GM18870 (cell line): ENCODE measurements around the gene CITED4.

Experiments
- ATAC-seq: cut with Tn5 transposase; IDR thresholded peaks from one replicate; pipeline ENCODE4 v1.9.1; 2021; ENCODE audit warnings: moderate library complexity; ENCODE audit not compliant: unreplicated experiment

Gene CITED4

GRCh38 chr1:40887012-40887378 is 24.8 kb upstream of the CITED4 start:
- no peak for ATAC-seq

- no peak for ATAC-seq
Observed at GRCh38 chr1:40886318-40887011, 24.3 kb upstream of the CITED4 start.

GRCh38 chr1:40884055-40884795 is 22.1 kb upstream of the CITED4 start:
- ATAC-seq, result no peak

GRCh38 chr1:40880813-40881549 is 18.8 kb upstream of the CITED4 start:
- ATAC-seq, result no peak

GRCh38 chr1:40879482-40880175 is 17.5 kb upstream of the CITED4 start:
- no peak for ATAC-seq

GRCh38 chr1:40878906-40879305 is 16.7 kb upstream of the CITED4 start:
- no peak for ATAC-seq

GRCh38 chr1:40877698-40878097 is 15.5 kb upstream of the CITED4 start:
- no peak for ATAC-seq

- no peak for ATAC-seq
Observed at GRCh38 chr1:40876891-40877290, 14.7 kb upstream of the CITED4 start.

- ATAC-seq, result no peak
Observed at GRCh38 chr1:40876436-40876761, 14.2 kb upstream of the CITED4 start.

GRCh38 chr1:40873863-40874472 is 11.8 kb upstream of the CITED4 start:
- ATAC-seq, result no peak

GRCh38 chr1:40872276-40872675 is 10.1 kb upstream of the CITED4 start:
- ATAC-seq, result no peak

- no peak for ATAC-seq
Observed at GRCh38 chr1:40870135-40870728, 8.1 kb upstream of the CITED4 start.

- ATAC-seq, result no peak
Observed at GRCh38 chr1:40868051-40868723, 6.0 kb upstream of the CITED4 start.

- ATAC-seq, result no peak
Observed at GRCh38 chr1:40861224-40862003, 749 bp downstream of the CITED4 start.

- ATAC-seq, result no peak
Observed at GRCh38 chr1:40860706-40861223, 1.4 kb downstream of the CITED4 start.

GRCh38 chr1:40858856-40859416 is 3.2 kb downstream of the CITED4 start:
- ATAC-seq, result no peak

GRCh38 chr1:40857737-40858136 is 4.4 kb downstream of the CITED4 start:
- ATAC-seq, result no peak

- no peak for ATAC-seq
Observed at GRCh38 chr1:40856656-40857302, 5.4 kb downstream of the CITED4 start.
